Stimulated activated naive B cell treated with anti-CD40 and anti-IgM and Interleukin-4, amounts not matched to agents 10 μg/mL and 1 μg/mL and 100 μg/mL, for 72 hours (primary cell): ENCODE measurements around the gene CHTF18.

Experiments
- ATAC-seq, 2 donors: fragments of 150-1000 bp; cut with Tn5 transposase; replicated peaks; 2 replicates each; pipeline ENCODE4 v1.10.0; 2021; ENCODE audit warnings: moderate library complexity in 1 of 2
- DNase-seq: peaks from one replicate; pipeline ENCODE4 v3.0.0; 2021
- H3K27ac Mint-ChIP-seq: one replicate; pipeline ENCODE4 v1.8.0; 2022; ENCODE audit warnings: mild to moderate bottlenecking, mixed read lengths
- H3K27me3 Mint-ChIP-seq, 2 donors: one replicate each; pipeline ENCODE4 v1.8.0; 2022; ENCODE audit warnings: mixed read lengths in 2 of 2
- H3K36me3 Mint-ChIP-seq, 2 donors: one replicate each; pipeline ENCODE4 v1.8.0; 2022; ENCODE audit warnings: mixed read lengths in 2 of 2, mild to moderate bottlenecking in 1 of 2
- H3K4me1 Mint-ChIP-seq, 2 donors: one replicate each; pipeline ENCODE4 v1.8.0; 2022; ENCODE audit warnings: mixed read lengths in 2 of 2, mild to moderate bottlenecking in 1 of 2
- H3K4me3 Mint-ChIP-seq, 2 donors: one replicate each; pipeline ENCODE4 v1.8.0; 2022; ENCODE audit warnings: mild to moderate bottlenecking in 2 of 2, mixed read lengths in 2 of 2, moderate library complexity in 1 of 2
- H3K9me3 Mint-ChIP-seq, 2 donors: one replicate each; pipeline ENCODE4 v1.8.0; 2022; ENCODE audit warnings: mixed read lengths in 2 of 2, mild to moderate bottlenecking in 1 of 2

The CHTF18 gene

GRCh38 chr16:776824-777223 is 11.6 kb upstream of the CHTF18 start:
- no peak for DNase-seq
- Mint-ChIP-seq H3K9me3 (no peaks in the 10 kb centered on the region), H3K4me3 (no peak overlapping the region), H3K27me3 (peaks cover 14 to 21% of the 10 kb centered on the region in 2 donors), H3K27ac (no peak overlapping the region), H3K36me3 (no peaks in the 10 kb centered on the region), H3K4me1 (peaks cover 0 to 2% of the 10 kb centered on the region in 2 donors)
- ATAC-seq, result no peak

- H3K9me3 Mint-ChIP-seq, result no peaks in the 10 kb centered on the region
- H3K36me3 Mint-ChIP-seq, result no peaks in the 10 kb centered on the region
- H3K4me1 Mint-ChIP-seq, result peaks cover 0 to 2% of the 10 kb centered on the region in 2 donors
- no peak overlapping the region for H3K27ac Mint-ChIP-seq
- peak in 1 of 2 donors; percentile 24 for ATAC-seq
- H3K4me3 Mint-ChIP-seq, result no peak overlapping the region
- DNase-seq, result no peak
- peaks cover 17 to 21% of the 10 kb centered on the region in 2 donors for H3K27me3 Mint-ChIP-seq
These were observed 10.6 kb upstream of the CHTF18 start for GRCh38 chr16:777826-778225.

- H3K36me3 Mint-ChIP-seq, result no peaks in the 10 kb centered on the region
- ATAC-seq (no peak), DNase-seq (no peak)
- H3K27ac Mint-ChIP-seq, result no peak overlapping the region
- H3K4me3 Mint-ChIP-seq, result no peak overlapping the region
- H3K27me3 Mint-ChIP-seq, result peaks cover 20 to 21% of the 10 kb centered on the region in 2 donors
- no peaks in the 10 kb centered on the region for H3K9me3 Mint-ChIP-seq
- peaks cover 0 to 2% of the 10 kb centered on the region in 2 donors for H3K4me1 Mint-ChIP-seq
These were observed 10.0 kb upstream of the CHTF18 start for GRCh38 chr16:778447-778846.

- Mint-ChIP-seq H3K36me3 (no peaks in the 10 kb centered on the region), H3K4me1 (peaks cover 0 to 2% of the 10 kb centered on the region in 2 donors), H3K9me3 (no peaks in the 10 kb centered on the region)
These were observed 9.4 kb upstream of the CHTF18 start for GRCh38 chr16:778909-779527.

GRCh38 chr16:779561-779960 is 8.9 kb upstream of the CHTF18 start:
- Mint-ChIP-seq H3K36me3 (no peaks in the 10 kb centered on the region), H3K27me3 (peaks cover 21% of the 10 kb centered on the region in 2 donors), H3K4me3 (no peak overlapping the region), H3K9me3 (no peaks in the 10 kb centered on the region), H3K4me1 (peaks cover 0 to 2% of the 10 kb centered on the region in 2 donors), H3K27ac (no peak overlapping the region)
- ATAC-seq (no peak), DNase-seq (no peak)

More at GRCh38 chr16:778909-779527, 9.4 kb upstream of the CHTF18 start:
- Mint-ChIP-seq H3K4me3 (no peak overlapping the region), H3K27me3 (peaks cover 21% of the 10 kb centered on the region in 2 donors), H3K27ac (no peak overlapping the region)
- DNase-seq (no peak), ATAC-seq (no peak)

- H3K36me3 Mint-ChIP-seq, result peaks cover 6% of the 10 kb centered on the region in 2 donors
- DNase-seq (no peak), ATAC-seq (no peak)
- no peak overlapping the region for H3K4me3 Mint-ChIP-seq
- H3K4me1 Mint-ChIP-seq, result peaks cover 4 to 5% of the 10 kb centered on the region in 2 donors
- peaks cover 21% of the 10 kb centered on the region in 2 donors for H3K27me3 Mint-ChIP-seq
- H3K9me3 Mint-ChIP-seq, result no peaks in the 10 kb centered on the region
- H3K27ac Mint-ChIP-seq, result no peak overlapping the region
These were observed 8.1 kb upstream of the CHTF18 start for GRCh38 chr16:780296-780695.

- peaks cover 20 to 21% of the 10 kb centered on the region in 2 donors for H3K27me3 Mint-ChIP-seq
- no peaks in the 10 kb centered on the region for H3K9me3 Mint-ChIP-seq
- peaks cover 6 to 8% of the 10 kb centered on the region in 2 donors for H3K36me3 Mint-ChIP-seq
- ATAC-seq (no peak), DNase-seq (no peak)
- no peak overlapping the region for H3K27ac Mint-ChIP-seq
- H3K4me1 Mint-ChIP-seq, result peaks cover 6 to 8% of the 10 kb centered on the region in 2 donors
- no peak overlapping the region for H3K4me3 Mint-ChIP-seq
These were observed 6.9 kb upstream of the CHTF18 start for GRCh38 chr16:781346-782010.

- Mint-ChIP-seq H3K4me3 (no peak overlapping the region), H3K27ac (no peak overlapping the region), H3K9me3 (no peaks in the 10 kb centered on the region), H3K4me1 (peaks cover 13 to 14% of the 10 kb centered on the region in 2 donors), H3K27me3 (peaks cover 15 to 21% of the 10 kb centered on the region in 2 donors), H3K36me3 (peaks cover 8% of the 10 kb centered on the region in 2 donors)
- no peak for ATAC-seq
- DNase-seq, result no peak
These were observed 6.2 kb upstream of the CHTF18 start for GRCh38 chr16:782258-782657.

GRCh38 chr16:782766-783403 is 5.5 kb upstream of the CHTF18 start:
- Mint-ChIP-seq H3K27me3 (peaks cover 11 to 18% of the 10 kb centered on the region in 2 donors), H3K36me3 (peaks cover 8% of the 10 kb centered on the region in 2 donors), H3K4me1 (peaks cover 13 to 20% of the 10 kb centered on the region in 2 donors), H3K27ac (peak overlapping the region; percentile 54), H3K9me3 (no peaks in the 10 kb centered on the region), H3K4me3 (no peak overlapping the region)
- ATAC-seq (no peak), DNase-seq (no peak)

GRCh38 chr16:783404-784161 is 4.8 kb upstream of the CHTF18 start:
- H3K36me3 Mint-ChIP-seq, result peaks cover 8% of the 10 kb centered on the region in 2 donors
- H3K9me3 Mint-ChIP-seq, result no peaks in the 10 kb centered on the region
- DNase-seq (no peak), ATAC-seq (no peak)
- H3K27me3 Mint-ChIP-seq, result peaks cover 9 to 17% of the 10 kb centered on the region in 2 donors
- no peak overlapping the region for H3K27ac Mint-ChIP-seq
- H3K4me3 Mint-ChIP-seq, result no peak overlapping the region
- H3K4me1 Mint-ChIP-seq, result peaks cover 13 to 20% of the 10 kb centered on the region in 2 donors

GRCh38 chr16:784431-784830 is 4.0 kb upstream of the CHTF18 start:
- H3K9me3 Mint-ChIP-seq, result no peaks in the 10 kb centered on the region
- ATAC-seq (no peak), DNase-seq (no peak)
- no peak overlapping the region for H3K4me3 Mint-ChIP-seq
- H3K4me1 Mint-ChIP-seq, result peaks cover 13 to 20% of the 10 kb centered on the region in 2 donors
- peaks cover 8% of the 10 kb centered on the region in 2 donors for H3K36me3 Mint-ChIP-seq
- H3K27me3 Mint-ChIP-seq, result peaks cover 9 to 17% of the 10 kb centered on the region in 2 donors
- H3K27ac Mint-ChIP-seq, result no peak overlapping the region

GRCh38 chr16:785563-786535 is 2.6 kb upstream of the CHTF18 start:
- peak overlapping the region; percentile 39 to 90 for H3K4me3 Mint-ChIP-seq

GRCh38 chr16:787321-787966 is 976 bp upstream of the CHTF18 start:
- Mint-ChIP-seq H3K27me3 (peaks cover 0 to 4% of the 10 kb centered on the region in 2 donors), H3K36me3 (peaks cover 22 to 25% of the 10 kb centered on the region in 2 donors), H3K27ac (peak overlapping the region; percentile 87), H3K4me3 (peak overlapping the region; percentile 89 to 90), H3K4me1 (peaks cover 18 to 42% of the 10 kb centered on the region in 2 donors), H3K9me3 (no peaks in the 10 kb centered on the region)
- DNase-seq (no peak), ATAC-seq (peak in 1 of 2 donors; percentile 0)

More at GRCh38 chr16:785563-786535, 2.6 kb upstream of the CHTF18 start:
- Mint-ChIP-seq H3K27ac (peak overlapping the region; percentile 20), H3K36me3 (peaks cover 10 to 13% of the 10 kb centered on the region in 2 donors), H3K9me3 (no peaks in the 10 kb centered on the region), H3K4me1 (peaks cover 16 to 34% of the 10 kb centered on the region in 2 donors), H3K27me3 (peaks cover under 1 to 11% of the 10 kb centered on the region in 2 donors)
- ATAC-seq (peak; percentile 37 to 44), DNase-seq (peak; percentile 58)
